NCI-H526 treated with DMSO at 0.1 percent for 48 hours (cell line): ENCODE results near the gene NSUN5.
"Not testable (repeated sequence)": the region's sequence is repeated elsewhere in the genome, so short reads cannot be mapped to it uniquely, and the experiment has no call there.

Source experiments
- DNase-seq: peaks from one replicate; lab custom pipeline; 2025; lab: John Stamatoyannopoulos, UW

Gene NSUN5

DNA sequence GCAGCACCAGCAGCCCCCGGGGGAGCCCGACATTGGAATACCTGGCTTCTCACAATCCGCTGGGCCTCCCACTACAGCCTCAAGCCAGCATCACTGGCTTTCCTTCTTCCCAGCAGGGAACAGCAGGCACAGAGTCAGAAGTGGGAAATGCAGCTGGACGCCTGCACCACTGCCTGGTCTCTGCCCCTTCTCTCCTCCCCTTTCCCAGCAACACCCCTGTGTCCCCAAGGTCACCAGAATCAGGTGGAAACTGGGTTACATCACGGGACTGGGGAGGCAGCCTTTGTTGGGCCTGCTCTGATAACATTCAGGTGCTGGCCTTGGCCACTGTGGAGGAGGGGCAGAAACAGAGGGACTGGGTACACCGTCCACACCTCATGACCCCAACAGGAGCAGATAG is 16.8 kb upstream of the NSUN5 start:
- not testable (repeated sequence) for DNase-seq

DNA sequence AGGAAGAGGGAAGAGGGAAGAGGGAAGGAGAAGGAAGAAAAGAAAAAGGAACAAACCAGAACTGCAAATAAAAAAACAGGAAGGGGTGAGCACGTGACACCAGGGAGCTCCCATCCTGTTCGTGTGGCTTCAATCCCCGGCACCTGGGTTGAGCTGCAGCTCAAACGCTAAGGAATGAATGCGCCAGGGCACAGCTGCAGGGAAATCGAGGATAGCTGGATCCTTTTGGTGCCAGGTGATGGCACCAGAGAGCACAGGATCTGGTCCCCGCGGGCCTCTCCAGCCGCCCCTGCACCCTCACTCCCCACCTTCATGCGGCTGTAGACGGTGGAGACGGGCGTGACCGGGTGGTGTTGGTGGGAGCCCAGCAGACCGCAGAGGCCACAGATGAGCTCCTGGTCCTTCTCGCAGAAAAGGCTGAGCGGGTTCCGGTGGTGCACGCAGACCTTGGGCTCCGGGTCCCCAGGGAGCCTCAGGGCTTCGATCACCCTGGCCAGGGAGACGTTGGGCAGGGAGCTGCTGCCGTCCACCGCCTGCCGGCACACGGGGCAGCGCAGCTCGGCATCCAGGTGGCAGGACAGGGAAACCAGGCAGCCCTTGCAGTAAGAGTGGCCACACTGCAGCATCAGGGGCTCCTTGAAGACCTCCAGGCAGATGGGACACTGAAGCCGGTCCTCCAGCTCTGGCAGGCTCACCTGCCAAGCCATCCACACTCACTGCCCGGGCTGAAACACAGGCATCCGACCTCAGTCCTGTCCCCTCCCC is 15.6 kb upstream of the NSUN5 start:
- DNase-seq = peak; percentile 53

DNA sequence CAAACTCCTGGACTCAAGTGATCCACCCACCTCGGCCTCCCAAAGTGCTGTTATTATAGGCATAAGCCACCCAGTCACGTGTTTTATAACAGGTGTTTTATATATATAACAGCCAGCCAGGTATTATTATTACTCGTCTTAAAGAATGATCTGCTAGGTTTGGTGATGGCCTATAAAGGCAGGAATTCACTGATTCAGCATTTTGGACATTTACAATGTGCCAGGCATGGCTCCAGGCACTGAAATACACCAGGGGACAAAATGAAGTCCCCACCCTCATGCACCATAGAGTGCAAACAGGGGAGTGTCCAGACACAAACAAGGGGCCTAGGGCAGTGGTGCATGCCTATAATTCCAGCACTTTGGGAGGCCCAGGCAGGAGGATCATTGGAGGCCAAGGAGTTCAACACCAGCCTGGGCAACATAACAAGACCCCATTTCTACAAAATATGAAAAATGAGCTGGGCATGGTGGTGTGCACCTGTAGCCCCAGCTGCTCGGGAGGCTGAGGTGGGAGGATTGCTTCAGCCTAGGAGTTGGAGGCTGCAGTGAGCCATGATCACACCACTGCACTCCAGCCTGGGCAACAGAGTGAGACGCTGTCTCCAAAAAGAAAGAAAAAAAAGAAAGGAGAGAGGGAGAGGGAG is 14.9 kb upstream of the NSUN5 start:
- DNase-seq = not testable (repeated sequence)

DNA sequence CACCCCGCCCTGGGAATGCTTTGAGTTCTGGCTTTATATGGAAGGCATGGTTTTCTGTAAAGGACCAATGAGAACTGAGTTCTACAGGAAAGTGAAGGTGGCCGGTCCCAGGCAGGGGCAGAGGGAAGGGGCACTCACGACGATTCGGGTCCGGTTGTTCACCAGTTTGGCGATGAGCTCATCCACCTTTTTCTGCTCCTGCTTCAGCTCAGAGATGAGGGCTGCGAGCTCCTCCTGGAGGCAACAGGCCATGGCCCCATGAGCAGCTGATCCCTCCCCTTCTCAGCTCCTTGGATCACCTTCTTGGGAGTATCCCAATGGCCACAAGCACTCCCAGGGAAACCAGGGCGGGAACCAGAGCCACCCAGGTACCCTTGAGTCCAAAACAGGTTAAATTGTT is 11.4 kb upstream of the NSUN5 start:
- DNase-seq = not testable (repeated sequence)

DNA sequence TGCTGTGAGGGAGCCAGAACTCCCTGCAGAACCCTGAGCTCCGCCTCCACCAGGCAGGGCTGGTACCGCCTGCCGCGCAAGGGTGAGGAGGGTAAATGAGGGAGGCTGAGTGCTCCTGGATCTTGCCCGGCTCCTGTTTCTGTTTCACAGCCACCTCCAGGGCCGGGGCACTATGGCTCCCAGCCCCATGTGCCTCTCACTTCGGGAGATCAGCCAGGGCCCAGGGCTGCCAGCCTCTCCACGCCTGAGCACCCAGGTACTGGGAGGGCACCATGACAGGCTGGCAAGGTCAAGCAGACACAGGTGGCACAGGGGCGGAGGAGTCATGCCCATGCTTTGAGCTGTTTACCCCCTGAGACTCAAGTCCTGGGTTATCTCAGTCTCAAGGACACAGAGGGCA is 10.9 kb upstream of the NSUN5 start:
- not testable (repeated sequence) for DNase-seq

DNA sequence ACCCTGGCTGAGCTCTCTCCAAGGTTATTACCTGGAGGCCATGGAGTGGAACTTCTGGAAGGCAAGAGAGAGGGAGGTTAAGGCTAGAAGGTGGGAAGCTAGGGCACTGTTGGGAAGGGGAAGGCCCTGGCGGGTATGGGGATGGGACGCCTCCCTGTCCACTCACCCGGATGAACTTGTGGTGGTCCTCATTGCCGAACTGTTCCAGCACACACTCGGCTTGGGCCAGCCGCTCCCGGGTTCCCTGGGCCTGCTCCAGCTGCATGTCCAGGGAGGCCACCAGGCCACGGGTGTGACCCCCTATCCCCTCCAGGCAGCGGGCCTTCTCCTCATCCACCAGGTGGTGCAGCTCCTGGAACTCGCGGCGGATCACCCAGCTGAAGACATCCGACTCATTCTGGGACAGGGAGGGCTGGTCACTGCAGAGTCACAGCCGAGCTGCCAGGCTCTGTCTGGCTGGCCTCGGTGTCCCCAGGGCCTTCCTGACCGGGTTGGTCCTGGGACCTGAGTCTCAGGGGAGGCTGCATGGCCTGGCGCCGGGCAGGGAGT is 10.1 kb upstream of the NSUN5 start:
- DNase-seq = not testable (repeated sequence)

DNA sequence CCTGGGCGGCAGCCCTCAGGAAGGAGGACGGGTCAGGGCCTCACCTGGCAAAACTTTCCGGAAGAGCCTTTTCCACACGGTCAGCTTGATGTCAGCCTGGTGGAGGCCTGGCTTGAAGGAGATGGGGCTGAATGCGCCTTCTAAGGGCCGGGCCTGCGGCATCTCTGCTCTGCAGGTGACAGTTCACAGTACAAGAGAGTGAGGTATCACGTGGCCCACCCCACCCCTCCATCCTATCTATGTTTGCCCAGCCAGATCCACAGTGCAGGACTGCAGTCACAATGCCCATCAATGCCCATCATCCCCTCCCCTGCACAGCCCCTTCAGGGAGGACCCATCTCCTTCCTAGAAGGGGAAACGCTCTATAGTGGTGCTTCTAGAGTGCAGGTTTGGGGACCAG is 7.9 kb upstream of the NSUN5 start:
- no peak for DNase-seq

DNA sequence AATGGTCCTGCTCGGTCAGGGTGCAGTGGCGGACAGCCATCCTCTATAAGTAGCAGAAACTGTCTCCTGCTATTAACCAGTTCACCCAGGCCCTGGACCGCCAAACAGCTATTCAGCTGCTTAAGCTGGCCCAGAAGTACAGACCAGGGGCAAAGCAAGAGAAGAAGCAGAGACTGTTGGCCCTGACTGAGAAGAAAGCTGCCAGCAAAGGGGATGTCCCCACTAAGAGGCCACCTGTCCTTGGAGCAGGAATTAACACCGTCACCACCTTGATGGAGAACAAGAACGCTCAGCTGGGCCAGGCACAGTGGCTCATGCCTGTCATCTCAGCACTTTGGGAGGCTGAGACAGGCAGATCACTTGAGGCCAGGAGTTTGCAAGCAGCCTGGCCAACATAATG is 5.6 kb upstream of the NSUN5 start:
- no peak for DNase-seq

DNA sequence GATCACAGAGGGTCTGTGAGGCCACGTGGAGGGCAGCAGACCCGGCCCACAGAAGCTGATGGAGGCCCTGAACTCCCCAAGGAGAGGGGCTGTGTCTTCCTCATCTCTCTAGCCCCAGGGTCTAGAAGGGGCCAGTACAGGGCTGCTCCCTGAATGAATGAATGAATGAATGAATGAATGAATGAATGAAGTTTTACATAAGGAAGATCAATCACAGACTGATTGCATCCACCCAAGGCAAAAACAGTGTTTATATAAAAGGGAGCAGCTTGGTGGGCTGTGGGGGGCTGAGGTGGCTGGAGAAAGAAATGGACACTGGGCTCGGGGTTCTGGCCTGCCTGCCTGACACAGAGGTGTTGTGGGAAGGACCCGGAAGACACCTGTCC is 4.9 kb upstream of the NSUN5 start:
- no peak for DNase-seq

DNA sequence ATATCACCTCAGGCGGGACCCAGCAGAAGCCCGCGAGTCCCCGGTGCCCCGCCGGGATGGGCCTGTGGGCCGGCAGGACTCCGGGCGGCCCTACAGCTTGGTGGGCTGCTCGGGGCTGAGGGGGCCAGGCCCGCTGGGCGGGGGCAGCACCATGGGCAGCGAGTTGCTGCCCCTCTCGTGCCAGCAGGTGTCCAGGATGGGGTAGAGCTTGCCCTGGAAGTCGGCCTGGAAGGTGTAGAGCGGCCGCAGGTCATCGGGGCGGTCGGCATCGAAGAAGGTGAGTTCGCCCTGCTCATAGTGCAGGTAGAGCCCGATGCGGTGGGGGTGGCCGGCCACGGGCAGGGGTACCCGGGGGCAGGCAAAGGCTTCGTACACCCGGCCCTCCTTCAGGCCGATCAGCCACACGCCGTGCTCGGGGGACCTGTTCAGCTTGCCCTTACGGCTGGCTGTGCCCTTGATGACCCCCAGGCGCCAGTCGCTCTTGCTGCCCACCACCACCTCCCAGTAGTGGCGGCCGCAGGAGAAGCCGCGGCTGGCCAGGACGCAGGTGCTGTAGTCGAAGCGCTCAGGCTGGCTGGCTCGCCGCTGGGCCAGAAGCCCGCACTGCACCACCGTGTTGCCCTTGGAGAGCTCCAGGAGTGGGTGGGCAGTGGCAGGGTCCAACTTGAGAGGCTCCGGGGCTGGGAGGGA is 4.3 kb upstream of the NSUN5 start:
- no peak for DNase-seq

DNA sequence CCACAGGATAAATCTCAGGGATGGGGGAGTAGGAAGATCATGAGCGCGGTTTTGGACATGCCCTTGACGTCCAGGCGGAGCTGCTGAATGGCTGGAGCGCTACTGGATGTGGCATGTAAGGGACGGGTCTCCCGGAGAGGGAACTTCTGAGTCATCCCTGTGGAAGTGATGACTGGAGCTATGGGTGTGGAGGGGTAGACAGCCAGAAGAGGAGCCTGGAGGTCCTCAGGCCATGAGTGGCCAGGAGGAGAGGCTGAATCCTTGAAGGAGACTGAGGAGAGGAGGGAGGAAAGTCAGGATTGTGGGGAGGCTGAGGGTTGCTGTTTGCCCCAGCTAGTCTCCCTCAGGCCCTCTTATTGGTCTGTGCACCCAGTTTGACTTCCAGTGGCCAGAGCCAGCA is 2.8 kb upstream of the NSUN5 start:
- not testable (repeated sequence) for DNase-seq

DNA sequence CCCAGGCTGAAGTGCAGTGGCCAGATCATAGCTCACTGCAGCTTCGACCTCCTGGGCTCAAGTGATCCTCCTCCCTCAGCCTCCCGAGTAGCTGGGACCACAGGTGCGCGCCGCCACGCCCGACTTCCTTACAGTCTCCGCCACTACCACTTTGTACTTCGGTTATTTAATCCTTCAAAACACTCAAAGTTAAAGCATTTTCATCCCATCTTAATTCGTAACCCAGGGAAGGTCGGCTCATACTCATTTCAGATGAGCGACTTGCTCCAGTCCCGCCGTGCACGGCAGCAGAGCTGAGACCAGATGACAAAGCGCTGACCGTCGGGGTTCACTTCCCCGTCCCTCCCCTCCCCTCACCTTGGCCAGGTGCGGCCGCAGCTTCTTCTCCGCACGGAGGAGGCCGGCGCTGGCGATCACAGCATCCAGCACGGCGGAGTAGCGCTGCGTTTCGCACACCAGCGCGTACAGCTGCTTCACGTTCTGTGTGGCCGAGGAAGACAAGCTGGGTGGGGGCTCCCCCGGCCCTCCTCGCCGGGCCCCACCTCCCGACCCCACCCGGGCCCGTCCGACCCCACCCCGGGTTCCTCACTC is 457 bp downstream of the NSUN5 start:
- no peak for DNase-seq

DNA sequence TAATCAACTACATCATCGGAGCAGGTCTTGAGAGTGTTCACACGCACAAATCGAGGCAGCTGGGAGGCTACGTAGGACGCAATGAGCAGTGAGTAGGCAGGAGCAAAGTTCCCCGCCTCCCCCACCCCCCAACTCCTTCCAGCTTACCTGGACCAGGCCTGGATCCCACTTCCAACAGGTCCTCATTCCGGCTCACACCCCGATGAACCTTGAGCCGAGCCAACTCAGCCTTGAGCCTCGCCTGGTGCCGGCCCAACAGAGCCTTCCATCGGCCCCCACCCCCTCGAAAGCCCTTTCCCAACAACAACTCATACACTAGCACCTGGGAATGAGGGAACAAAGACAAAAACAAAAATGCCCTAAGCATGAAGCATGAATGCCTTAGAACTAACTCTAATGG is 1.2 kb downstream of the NSUN5 start:
- DNase-seq = no peak

DNA sequence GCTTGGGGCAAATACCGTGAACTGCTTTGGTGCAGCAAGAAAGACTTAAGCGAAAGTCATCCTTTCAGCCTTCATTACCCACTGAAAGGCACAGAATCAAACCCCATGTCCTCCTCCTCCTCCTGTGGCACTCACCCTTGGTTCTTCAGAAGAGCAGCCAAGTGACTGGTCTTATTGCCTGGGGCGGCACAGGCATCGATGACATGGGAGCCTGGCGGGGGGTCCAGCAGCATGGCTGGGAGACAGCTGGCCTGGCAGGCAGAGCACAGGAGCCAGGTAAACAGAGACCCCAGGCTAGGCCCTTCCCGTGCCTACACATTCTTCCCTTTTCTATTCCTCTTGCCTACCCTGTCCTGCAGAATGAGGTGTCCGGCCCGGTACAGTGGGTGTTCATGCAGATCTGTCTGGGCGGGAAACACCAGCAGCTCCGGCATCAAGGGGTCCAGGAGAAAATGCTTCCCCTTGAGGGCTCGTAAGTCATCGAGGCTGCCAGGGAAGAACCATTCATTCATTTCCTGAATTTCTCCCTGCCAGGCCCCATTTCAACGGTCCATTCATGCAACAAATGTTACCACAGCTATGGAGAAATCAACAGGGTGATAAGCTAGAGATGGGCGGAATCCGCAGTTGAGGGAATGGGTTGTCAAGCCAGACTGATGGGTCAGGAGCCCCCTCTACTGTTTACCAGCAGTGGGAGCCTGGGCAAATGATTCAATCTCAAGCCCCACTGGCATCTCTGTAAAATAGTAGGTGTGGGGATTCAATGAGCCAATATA is 3.8 kb downstream of the NSUN5 start:
- DNase-seq = not testable (repeated sequence)

DNA sequence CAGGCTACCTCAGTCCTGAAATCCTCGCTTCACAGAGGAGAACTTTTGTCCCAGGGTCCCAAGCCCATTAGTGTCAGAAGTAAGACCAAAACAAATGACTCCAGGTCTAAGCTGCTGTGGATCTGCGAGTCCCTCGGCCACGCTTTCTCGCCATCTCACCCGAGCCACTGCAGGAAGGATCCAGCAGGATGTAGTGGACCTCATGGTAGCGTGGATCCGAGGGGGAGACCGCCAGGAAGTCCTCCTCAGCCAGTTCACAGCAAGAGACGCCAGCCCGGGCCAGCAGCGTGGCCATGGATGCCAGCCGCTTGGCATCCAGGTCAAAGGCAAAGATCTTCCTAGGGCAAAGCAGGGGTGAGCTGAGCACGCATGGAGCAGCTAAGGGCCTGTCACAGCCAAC is 4.6 kb downstream of the NSUN5 start:
- DNase-seq = no peak

DNA sequence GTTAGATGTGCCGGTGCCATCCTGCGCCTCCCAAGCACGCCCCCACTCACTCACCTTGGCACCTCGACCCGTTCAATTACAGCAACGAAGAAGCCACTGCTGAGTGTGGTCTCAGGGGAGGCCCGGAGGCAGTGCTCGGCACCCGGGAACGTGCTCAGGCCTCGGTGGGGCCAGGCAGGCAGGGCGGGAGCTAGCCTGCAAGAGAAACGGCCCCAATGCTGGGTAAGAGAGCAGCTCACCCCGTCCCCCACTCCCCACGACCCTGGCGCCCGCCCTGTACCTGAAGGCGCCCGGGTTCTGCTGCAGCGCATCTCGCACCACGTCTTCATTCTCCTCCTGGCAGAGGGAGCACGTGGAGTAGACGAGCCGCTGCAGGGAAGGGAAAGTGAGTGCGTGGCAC is 5.1 kb downstream of the NSUN5 start:
- no peak for DNase-seq

DNA sequence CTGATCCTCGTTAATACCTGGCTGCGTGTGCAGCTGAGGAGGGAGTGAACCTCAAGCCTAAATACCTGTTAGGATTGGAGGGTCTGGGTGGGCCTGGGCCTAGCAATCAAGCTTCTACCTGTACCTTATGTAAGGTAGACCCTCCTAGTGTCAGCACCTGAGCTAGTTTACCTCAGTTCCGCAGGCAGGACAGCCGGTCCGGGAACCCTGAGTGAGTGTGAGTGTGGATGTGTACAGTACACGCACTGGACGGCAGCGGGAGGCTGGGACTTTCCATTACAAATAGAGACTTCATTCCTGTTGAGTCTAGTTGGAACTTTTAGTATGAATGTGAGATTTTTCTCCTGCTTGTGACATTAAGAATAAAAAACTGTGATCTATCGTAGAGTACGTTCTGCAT is 5.8 kb downstream of the NSUN5 start:
- not testable (repeated sequence) for DNase-seq

DNA sequence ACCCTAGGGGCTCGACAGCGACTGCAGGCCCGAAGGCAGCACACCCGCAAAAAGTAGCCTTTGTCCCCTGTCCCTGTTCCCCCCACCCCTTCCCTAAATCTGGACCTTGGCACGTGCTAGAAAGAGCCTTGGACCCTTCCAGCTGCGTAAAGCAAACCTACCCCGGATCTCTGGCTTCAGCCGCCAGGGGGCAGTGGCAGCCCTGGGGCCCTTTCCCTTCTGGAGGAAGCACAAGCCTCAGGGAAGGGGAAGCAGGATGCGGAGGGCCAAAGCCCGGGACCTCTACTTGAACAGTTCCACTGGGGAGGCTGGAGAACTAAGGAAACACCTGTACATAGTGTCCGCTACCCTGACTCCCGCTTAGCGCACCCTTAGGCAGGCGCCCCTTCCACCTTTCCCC is 7.5 kb downstream of the NSUN5 start:
- not testable (repeated sequence) for DNase-seq

DNA sequence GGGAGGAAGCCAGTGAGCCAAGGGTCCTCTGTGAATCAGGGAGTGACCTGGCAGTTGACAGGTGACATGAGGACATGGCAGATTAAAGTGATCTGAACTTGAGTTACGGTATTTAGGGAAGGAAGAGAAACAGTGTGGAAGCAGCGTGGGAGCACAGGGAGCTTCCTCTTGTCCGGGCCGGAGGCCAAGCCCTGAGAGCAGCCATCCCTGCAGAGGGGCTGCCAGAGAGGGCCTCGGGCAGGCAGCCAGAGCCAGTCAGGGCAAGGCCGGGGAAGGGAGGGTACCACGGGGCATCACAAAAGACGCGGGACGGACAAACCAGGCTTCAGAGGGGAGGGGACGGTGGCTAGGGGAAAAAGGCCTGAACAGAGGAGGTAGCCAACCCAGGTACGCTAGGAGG is 8.8 kb downstream of the NSUN5 start:
- DNase-seq = not testable (repeated sequence)

DNA sequence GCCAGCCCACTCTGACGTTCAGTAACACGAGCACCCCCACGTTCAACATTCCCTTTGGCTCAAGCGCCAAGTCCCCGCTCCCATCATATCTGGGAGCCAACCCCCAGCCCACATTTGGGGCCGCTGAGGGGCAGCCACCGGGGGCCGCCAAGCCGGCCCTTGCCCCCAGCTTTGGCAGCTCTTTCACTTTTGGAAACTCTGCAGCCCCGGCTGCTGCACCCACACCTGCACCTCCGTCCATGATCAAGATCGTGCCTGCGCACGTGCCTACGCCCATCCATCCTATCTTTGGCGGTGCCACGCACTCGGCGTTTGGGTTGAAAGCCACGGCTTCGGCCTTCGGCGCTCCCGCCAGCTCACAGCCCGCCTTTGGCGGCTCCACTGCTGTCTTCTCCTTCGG is 10.9 kb downstream of the NSUN5 start:
- DNase-seq = not testable (repeated sequence)

DNA sequence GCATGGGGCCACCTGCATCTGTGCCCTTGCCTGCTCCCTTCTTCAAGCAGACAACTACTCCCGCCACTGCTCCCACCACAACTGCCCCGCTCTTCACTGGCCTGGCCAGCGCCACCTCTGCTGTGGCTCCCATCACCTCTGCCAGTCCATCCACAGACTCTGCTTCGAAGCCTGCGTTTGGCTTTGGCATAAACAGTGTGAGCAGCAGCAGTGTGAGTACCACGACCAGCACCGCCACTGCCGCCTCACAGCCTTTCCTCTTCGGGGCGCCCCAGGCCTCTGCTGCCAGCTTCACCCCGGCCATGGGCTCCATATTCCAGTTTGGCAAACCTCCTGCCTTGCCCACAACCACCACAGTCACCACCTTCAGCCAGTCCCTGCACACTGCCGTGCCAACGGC is 11.4 kb downstream of the NSUN5 start:
- DNase-seq = not testable (repeated sequence)

DNA sequence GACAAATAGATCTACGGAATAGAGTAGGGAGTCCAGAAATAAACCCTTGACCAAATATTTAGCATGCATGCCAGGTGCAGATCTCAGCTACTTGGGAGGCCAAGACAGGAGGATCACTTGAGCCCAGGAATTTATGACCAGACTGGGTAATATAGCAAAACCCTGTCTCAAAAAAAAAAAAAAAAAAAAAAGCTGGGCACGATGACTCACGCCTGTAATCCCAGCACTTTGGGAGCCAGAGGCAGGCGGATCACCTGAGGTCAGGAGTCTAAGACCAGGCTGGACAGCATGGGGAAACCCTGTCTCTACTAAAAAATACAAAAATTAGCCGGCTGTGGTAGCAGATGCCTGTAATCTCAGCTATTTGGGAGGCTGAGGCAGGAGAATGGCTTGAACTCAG is 31.4 kb downstream of the NSUN5 start:
- not testable (repeated sequence) for DNase-seq
